OCI-LY3 (cell line): Measurements from ENCODE around the gene APLP1.

ENCODE experiments used
- EZH2phosphoT487 ChIP-seq: fragments of 200-600 bp; shearing (Covaris generic); IDR thresholded peaks from 2 replicates; pipeline ENCODE4 v1.6.1; 2018; ENCODE audit warnings: antibody characterized with exemption, mixed run types, low read depth
- TF ChIP-seq, protein P1 (sequence below): fragments of 200-600, 300-600 bp; sonication (generic); IDR thresholded peaks from 2 replicates; pipeline ENCODE4 v1.5.1; 2014; ENCODE audit warnings: antibody characterized with exemption, low read length, low read depth

DNA sequence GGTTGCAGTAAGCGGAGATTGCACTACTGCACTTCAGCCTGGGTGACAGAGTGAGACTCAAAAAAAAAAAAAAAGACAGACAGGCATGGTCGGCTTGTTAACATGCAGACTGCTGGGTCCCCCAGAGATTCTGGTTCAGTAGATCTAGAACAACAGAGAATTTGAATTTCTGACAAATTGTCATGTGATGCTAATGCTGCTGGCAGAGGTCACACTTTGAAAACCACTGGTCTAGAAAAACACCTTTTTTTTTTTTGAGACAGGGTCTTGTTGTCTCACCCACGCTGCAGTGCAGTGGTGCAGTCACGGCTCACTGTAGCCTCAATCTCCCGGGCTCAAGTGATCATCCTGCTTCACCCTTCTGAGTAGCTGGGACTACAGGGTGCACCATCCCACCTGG lies 60.1 kb downstream of the APLP1 start:
- TF ChIP-seq, protein P1, sequence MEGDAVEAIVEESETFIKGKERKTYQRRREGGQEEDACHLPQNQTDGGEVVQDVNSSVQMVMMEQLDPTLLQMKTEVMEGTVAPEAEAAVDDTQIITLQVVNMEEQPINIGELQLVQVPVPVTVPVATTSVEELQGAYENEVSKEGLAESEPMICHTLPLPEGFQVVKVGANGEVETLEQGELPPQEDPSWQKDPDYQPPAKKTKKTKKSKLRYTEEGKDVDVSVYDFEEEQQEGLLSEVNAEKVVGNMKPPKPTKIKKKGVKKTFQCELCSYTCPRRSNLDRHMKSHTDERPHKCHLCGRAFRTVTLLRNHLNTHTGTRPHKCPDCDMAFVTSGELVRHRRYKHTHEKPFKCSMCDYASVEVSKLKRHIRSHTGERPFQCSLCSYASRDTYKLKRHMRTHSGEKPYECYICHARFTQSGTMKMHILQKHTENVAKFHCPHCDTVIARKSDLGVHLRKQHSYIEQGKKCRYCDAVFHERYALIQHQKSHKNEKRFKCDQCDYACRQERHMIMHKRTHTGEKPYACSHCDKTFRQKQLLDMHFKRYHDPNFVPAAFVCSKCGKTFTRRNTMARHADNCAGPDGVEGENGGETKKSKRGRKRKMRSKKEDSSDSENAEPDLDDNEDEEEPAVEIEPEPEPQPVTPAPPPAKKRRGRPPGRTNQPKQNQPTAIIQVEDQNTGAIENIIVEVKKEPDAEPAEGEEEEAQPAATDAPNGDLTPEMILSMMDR, result no peak
- no peak for TF ChIP-seq EZH2phosphoT487
